GM18907 (cell line): ENCODE results near the gene ATF4.

Source experiments
- ATAC-seq: cut with Tn5 transposase; IDR thresholded peaks from one replicate; pipeline ENCODE4 v1.9.1; 2021; ENCODE audit warnings: mild to moderate bottlenecking, moderate library complexity; ENCODE audit not compliant: unreplicated experiment

The ATF4 gene

DNA sequence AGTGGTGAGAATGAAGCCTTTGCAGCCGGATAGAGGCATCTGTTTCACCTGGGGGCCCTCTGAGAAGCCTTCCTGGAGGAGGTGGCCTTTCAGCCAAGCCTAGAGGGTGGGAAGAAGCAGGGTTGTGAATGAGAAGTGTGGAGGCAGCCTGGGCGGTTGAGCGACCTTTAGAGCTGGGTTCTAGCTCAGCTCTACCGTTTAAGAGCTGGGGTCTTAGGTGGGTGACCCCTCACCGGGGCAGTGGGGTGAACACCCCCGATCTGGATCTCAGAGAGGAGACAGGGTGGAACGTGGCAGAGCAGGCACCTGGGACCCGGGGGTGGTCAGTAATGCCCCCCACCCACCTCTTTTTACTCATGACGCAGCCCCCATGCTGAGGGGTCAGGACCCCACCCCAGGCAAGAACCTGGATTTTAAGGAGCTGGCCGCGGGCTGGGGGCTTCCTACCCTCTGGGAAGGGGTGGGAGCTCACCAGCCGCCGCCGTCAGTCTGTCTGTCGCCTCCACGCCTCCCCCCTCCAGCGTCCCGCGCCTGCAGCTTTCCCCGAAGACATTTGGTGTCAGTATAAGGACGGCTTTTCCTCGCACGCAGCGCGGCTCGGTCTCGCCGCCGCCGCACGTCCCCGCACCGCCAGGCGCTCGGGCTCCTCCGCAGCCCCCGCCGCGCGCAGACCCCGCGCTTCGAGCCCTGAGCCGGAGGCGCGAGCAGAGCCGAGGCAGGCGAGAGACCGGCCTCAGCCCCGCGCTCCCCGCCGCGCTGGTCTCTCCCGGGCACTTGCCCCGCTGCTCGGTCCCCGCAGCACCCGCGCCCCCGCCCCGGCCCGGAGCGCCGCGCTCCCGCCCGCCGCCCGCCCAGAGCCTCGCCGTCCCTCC lies 36.8 kb downstream of the ATF4 start:
- ATAC-seq: no peak

DNA sequence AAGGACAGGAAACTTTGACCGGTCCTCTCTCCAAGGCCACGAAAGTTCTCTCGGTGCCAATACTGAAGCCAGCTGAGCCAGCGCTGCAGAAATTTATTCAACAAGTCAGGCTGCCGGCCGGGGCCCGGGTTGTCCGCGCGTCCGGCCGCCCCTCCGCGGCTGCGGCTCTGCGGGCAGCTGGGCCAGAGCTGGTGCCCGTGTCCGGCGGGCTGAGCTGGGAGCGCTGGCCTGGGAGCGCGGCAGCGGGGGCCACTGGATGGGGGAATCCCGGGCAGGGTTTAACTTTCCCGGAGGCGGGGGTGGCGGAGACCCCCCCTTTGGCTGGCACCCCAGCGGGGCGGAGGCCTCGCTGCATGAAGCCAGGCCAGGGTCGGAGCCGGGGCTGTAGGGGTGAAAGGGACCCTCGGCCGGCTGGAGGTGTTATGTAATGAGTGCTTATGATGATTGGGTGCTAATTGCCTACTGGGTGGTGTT lies 37.9 kb downstream of the ATF4 start:
- ATAC-seq: no peak

DNA sequence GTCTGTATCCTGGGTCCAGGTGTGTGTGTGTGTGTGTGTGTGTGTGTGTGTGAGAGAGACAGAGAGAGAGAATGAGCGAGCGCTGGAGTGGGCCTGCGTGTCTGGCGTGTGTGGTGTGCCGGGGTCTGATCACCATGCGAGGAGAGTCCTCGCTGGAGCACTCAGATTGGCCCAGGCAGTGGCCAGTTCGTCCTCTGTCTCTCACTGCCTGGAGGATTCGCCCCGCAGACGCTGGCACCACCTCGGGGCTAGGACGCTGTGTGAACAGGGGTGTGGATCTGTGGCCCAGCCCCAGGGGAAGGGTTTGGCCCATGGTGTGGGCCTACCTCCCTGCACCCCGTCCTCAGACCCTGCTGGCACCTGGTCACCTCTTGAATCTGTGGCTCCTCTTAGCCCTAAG lies 38.6 kb downstream of the ATF4 start:
- ATAC-seq: no peak

DNA sequence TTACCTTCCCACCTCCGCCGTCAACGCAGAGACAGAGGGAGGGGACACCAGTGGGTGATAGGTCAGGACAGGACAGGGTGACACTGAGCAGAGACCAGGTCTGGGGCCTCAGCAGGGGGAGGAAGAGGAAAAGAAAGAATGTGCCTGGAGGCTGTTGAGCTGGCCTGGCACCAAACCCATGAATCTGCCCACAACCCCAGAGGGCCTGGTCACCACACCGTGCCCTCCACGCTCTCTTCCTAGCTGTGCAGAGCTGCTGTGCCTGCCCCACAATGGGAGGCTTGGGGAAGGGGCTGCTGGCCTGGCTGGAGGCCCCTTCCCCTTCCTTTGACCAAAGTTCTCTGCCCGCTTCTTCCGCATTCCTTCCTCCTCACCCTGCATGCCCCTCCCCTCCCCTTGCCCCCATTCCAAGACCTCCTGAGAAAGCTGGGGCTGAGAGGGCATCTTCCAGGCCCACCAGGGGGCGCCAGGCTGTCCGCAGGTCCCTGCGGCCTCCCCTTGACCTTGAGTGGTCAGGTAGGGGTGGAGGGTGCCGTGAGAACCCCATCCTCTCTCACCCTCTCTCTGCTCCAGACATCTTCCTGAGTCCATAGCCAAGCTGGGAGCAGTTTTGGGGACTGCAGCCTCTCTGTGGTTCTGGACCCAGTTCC lies 39.2 kb downstream of the ATF4 start:
- no peak for ATAC-seq

DNA sequence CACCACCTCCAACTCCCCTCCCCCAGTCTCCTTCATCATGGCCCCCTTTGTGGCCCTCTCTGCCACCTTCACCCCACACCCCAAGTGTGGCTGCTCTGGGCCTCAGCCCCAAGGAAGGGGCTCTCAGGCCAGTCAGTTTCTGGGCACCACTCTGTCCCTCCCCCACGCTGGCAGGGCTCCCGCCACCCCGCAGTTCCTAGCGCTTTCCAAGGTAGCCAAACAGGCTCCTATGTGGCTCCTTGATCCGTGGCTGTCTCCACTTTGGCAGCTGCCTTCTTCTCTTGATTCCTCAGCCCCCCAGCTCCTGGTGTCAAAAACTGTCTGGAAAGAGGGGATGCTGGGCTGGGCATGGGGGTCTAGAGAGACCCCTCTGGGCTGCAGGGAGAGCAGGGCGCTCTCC lies 39.8 kb downstream of the ATF4 start:
- ATAC-seq: no peak

DNA sequence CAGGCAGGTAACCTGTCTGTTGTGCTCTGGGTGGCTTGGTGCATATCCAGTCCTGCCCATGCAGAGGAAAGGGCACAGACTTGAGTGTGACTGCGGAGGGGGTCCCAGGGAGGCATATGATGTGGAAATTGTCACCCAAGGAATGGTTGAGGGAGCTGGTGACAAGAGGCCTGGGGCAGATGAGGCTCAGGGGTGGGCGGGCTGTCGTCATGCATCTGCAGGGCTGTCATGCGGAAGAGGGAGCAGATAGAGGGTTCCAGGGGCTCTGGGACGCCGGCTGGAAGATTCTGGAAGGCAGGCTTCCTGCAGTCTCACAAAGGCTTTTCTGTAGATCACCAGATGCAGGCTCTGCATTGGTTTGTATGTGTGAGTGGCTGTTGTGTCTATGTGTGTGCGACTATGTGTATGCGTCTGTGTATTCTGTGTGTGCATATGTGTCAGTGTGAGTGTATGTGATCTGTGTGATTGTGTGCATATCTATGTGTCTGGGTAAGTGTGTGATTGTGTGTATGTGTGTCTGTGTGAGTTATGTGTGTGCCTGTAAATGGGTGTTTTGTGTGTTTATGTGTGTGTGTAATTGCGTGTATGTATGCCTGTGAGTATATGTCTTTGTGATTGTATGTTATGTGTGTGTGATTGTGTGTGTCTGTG lies 42.6 kb downstream of the ATF4 start:
- no peak for ATAC-seq

DNA sequence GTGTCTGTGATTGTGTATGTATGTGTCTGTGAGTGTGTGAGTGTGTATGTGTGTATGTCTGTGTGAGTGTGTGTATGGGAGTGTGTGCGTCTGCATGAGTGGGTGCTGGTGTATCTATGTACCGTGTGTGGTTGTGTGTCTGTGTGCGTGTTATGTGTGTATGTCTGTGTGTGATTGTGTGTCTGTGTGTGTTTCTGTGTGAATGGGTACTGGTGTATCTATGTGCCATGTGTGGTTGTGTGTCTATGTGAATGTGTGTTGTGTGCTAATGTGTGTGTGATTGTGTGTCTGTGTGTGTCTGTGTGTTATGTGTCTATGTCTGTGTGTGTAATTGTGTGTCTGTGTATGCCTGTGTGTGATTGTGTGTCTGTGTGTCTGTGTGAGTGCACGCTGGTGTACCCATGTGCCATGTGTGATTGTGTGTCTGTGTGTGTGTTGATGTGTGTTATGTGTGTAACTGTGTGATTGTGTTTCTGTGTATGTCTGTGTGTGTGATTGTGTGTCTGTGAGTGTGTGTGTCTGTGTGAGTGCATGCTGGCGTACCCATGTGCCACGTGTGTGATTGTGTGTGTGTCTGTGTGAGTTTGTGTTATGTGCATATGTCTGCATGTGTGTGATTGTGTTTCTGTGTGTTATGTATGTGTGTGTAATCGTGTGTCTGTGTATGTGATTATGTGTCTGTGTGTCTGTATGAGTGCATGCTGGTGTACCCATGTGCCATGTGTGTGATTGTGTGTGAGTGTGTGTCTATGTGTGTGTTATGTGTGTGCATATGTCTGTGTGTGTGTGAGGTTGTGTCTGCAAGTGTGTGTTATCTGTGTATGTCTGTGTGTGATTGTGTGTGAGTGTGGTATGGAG lies 43.4 kb downstream of the ATF4 start:
- no peak for ATAC-seq

DNA sequence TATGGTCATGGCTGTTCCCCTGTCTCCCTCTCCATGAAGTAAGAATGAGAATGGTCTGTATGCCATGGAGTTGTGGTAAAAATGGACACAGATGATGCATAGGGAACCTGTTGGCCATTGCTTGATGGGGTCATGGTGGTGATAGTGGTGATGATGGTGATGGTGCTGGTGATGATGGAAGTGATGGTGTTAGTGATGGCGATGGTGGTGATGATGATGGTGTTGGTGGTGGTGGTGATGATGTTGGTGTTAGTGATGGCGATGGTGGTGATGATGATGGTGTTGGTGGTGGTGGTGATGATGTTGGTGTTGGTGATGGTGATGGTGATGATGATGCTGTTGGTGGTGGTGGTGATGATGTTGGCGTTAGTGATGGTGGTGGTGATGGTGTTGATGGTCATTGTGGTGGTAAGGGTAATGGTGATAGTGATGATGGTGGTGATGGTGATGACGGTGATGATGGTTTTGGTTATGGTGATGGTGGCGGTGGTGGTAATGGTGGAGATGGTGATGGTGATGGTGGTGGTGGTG lies 45.1 kb downstream of the ATF4 start:
- ATAC-seq: no peak

DNA sequence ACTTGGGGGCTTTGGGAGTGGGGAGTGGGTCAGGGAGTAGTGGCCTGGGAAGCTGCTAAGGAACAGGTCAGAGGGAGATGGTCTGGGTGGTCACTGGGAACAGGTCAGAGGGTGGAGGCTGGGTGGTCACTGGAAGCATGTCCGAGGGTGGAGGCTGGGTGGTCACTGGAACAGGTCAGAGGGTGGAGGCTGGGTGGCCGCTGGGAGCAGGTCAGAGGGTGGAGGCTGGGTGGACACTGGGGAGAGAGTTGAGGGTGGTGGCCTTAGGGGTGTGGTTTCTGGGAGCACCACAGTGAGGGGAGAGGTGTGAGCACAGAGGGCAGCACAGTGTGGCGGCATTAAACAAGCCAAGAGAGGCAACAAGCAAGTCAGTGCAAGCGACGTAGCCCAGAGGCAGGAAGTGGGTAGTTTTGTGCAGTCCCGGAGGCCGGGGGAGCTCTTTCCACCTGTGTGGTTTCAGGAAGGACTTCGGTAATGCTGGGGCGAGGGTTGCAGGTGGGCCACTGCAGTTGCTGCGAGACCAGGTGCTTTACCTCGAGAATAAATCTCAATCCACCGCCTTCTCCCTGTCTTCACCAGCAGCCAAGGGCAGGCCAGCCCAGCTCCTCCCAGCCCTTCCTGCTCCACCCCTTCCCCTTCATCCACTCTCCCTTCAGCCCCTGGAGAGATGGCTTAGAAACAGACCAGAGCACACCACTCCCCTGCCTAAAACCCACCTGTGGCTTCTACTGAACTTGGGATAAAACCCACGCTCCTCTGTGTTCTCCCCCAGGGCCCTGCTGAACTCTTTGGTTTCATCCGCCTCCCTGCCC lies 47.0 kb downstream of the ATF4 start:
- ATAC-seq: no peak

DNA sequence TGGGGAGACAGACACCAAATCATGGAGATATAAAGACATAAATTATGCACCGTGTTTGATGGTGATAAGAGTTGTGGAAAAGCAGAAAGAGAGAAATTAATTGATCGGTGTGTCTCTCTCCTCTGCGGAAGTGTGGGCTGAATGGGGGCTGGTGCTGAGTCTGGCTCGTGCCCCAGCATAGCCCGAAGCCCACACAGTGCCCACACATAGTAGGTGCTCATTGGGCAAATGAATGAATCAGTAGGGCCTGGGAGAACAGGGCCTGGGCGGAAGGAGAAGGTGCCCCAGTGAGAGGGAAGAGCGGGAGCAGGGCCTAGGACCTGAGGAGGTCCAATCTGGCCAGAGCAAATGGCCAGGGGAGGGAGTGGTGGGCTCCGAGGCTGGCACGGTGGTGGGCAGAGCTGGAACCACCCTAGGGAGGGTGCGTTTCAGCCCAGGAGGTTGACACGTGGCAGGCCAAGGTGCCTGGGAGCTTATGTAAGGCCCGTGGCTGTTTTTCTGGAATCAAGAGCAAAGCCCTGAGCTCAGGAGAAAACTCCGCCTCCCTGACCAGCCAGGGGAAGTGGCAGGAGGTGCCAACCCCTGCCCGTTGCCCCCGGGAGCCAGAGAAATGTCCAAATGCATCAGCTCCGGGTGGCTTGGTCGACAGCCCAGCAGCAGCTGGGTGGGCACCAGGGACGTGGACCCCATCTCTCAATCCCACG lies 48.1 kb downstream of the ATF4 start:
- no peak for ATAC-seq

DNA sequence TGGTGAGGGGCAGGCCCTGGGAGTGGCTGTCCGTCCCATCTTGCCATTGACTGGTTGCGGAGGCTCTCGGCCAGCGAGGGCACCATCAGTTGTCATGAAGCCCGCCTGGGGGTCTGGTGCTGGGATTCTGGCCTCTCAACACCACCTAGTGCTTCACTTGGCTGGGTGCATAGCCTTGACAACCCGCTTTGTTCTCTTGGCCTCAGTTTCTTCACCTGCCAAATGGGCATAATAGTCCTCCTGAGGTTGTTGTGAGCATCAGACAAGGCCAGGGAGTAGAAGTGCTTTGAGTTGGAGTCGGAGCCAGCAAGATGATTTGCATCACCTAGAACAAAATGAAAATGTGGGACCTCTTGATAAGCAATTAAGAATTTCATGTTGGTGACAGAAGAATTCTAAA lies 48.7 kb downstream of the ATF4 start:
- no peak for ATAC-seq

DNA sequence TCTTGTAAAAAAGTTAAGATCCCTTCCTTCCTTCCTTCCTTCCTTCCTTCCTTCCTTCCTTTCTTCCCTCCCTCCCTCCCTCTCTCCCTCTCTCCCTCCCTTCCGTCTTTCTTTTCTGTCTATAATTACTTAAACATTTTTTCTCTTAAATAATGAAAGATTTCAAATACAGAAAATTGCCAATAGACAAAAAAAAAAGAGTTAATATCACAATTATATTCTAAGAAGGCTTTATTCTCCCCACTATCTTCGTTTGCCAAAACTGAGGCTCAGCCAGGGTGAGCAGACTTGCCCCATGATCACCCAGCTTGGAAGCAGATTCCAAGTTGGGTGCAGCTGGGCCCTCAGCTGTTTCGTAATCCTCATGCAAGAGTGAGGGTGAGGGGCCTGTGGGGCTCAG lies 49.9 kb downstream of the ATF4 start:
- no peak for ATAC-seq

DNA sequence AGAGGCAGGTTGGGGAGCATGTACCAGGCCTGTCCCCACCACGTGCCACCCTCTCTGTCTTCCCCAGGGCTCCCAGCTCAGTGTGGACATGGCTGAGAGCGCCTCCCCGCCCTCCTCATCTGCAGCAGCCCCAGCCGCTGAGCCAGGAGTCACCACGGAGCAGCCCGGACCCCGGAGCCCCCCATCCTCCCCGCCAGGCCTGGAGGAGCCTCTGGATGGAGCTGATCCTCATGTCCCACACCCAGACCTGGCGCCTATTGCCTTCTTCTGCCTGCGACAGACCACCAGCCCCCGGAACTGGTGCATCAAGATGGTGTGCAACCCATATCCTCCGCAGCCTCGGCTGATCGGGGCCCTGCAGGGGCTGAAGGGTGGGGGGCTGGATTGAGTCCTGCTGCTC lies 50.3 kb downstream of the ATF4 start, which contains the start of gene CACNA1I:
Gene CACNA1I, plus strand, starts transcription at position 89 of the 400 bp plus-strand sequence. Its CDS starts 0 bp downstream, at position 89.
- ATAC-seq: no peak

DNA sequence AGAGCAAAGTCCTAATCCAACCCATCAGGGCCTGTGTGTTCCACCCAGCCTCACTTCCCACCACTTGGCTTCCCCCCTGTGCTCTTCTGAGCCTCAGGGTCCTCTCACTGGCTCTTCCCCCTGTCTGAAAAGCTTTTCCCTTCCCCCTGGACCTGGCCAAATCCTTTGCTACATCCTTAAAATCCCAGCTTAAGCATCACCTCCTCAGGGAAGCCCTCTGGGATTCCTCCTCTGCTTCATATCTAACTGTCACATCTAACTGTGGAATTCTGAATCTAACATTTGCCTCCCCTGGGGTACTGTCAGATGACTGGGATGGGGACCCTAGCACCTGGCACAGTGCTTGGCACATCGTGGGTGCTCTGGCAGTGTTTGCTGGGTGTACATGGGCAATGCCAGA lies 51.2 kb downstream of the ATF4 start:
- no peak for ATAC-seq
